AG04450 (cell line): ENCODE data around the gene SLC1A7. TPM values are rescaled to one million over a fixed set of nuclear protein-coding genes. Genes with fewer than 3 reads are reported as not detected.

Experiments used
- CTCF ChIA-PET: fragments of 300-600, 350-600 bp; formaldehyde crosslinking; extraction: SDS; loops from one replicate; lab custom pipeline; 2022; ENCODE audit warnings: antibody characterized with exemption, inconsistent platforms; lab: Charles Lee
- POLR2A ChIA-PET: fragments of 350-600 bp; formaldehyde crosslinking; extraction: SDS; loops from one replicate; lab custom pipeline; 2021; ENCODE audit warnings: antibody characterized with exemption, inconsistent platforms; lab: Yijun Ruan, JAX
- DNase-seq: peaks from one replicate; pipeline ENCODE4 v3.0.0-alpha.2; 2011; ENCODE audit warnings: low read depth, low spot score
- H3K27ac ChIP-seq: one replicate; pipeline ENCODE4 v1.5.1; 2012; ENCODE audit warnings: low read depth, low read length, control low read depth
- H3K27me3 ChIP-seq: one replicate; pipeline ENCODE4 v1.6.0; 2012; ENCODE audit warnings: low read length; ENCODE audit not compliant: control insufficient read depth, insufficient read depth
- H3K4me3 ChIP-seq: 2 replicates; pipeline ENCODE4 v1.5.1; 2011; ENCODE audit warnings: mild to moderate bottlenecking, low read depth, low read length, control low read depth
- H3K9me3 ChIP-seq: 2 replicates; pipeline ENCODE4 v1.5.1; 2012; ENCODE audit warnings: low read length; ENCODE audit not compliant: control insufficient read depth, insufficient read depth
- polyA plus RNA-seq: library from polyadenylated mRNA; depleted of rRNA; stranded (reverse); fragments of >200 nt; gene quantifications from 2 replicates; pipeline ENCODE4 v1.2.3, GENCODE V29; 2011
- TF ChIP-seq, protein P1 (sequence below): IDR thresholded peaks from 2 replicates; pipeline ENCODE4 v1.5.1; 2011; ENCODE audit warnings: low read depth, low read length, control low read depth, inconsistent platforms

SLC1A7 gene
- polyA plus RNA-seq, 1 experiment, result 0.11 TPM

DNA sequence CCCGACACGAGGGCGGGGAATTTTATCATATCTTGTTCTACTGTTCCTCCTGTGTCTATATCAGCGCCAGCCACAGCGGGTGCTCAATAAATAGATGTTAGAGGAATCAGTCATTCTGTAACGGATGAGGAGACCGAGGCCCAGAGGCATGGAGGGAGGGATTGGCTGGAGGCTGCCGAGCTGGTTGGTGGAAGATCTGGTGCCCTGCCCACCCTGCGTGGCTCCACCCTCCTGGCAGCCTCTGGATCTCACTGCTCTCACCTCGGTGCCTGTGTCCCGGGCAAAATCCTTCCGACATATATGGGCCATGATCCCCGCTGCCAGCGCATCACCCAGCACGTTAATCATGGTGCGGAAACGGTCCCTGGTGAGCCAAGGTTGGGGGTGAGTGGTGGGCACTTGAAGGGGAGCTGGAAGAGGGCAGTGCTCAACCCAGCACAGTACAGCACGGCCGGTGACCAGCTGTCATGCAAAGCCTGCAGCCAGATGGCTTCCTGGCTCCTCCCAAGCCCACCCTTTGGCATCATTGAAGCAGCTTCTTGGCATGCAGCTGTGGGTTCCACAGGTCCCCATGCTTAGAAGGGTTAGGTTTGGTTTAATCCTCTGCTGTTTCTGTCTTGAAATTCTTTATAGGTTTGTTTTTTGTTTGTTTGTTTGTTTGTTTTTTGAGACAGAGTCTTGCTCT, 53.7 kb downstream of the SLC1A7 start:
- H3K27me3 ChIP-seq, result no peaks in the 10 kb centered on the region
- DNase-seq, result no peak
- no peak overlapping the region for H3K4me3 ChIP-seq
- no peaks in the 10 kb centered on the region; the same call in 1 of the 2 replicates for H3K9me3 ChIP-seq
- ChIA-PET POLR2A (interaction anchor here (1.0 kb wide), 1 partner anchor 57 kb away, joined by 3 read pairs; no protein-coding TSS in a partner anchor), CTCF (no interaction called here)
- TF ChIP-seq, protein P1, sequence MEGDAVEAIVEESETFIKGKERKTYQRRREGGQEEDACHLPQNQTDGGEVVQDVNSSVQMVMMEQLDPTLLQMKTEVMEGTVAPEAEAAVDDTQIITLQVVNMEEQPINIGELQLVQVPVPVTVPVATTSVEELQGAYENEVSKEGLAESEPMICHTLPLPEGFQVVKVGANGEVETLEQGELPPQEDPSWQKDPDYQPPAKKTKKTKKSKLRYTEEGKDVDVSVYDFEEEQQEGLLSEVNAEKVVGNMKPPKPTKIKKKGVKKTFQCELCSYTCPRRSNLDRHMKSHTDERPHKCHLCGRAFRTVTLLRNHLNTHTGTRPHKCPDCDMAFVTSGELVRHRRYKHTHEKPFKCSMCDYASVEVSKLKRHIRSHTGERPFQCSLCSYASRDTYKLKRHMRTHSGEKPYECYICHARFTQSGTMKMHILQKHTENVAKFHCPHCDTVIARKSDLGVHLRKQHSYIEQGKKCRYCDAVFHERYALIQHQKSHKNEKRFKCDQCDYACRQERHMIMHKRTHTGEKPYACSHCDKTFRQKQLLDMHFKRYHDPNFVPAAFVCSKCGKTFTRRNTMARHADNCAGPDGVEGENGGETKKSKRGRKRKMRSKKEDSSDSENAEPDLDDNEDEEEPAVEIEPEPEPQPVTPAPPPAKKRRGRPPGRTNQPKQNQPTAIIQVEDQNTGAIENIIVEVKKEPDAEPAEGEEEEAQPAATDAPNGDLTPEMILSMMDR, result no peak
- no peak overlapping the region for H3K27ac ChIP-seq

DNA sequence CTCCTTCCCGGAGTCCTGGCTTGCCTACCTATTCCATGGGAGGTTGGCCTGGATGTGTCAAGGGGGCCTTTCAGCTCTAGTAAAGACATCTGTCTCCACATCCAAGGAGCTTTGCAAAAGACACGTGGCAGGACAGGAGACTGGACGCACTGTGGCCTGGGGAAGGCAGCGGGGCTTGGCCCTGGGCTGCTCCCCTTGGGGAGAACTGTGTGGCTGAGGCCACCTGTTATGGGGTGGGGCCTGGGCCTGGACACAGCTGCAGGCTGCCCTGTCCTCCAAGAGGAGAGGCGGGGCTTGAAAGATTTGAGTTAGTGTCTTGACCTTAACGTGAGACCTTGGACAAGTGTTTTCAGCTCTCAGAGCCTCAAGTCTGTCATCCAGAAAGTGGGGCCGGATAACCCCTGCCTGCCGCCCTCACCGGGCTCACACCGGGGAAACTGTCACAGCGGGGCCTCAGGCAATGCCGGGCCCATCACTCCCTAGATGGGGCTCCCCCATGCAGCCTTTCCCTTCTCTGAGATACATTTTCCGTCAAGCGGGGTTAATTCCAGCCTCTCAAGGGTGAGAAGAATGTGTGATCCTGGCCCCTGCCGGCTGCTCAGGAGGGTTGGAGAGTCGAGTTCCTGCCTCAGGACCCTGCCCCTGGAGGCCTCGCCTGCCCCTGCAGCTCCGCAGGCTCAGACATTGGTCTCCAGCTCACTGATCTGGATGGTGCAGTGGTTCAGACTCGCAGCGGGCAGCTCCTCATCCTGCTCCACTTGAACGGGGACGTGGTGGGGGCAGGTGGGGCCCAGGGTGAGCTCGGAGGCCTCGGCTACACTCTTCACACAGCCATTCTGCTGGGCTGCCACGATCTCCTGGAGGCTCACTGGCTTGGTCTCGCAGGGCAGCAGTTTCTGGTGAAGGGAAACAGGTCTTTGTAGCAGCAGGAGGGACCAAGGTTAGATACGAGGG, 54.8 kb downstream of the SLC1A7 start:
- no peak for DNase-seq
- Histone ChIP-seq H3K27me3 (no peaks in the 10 kb centered on the region), H3K9me3 (no peaks in the 10 kb centered on the region; the same call in 1 of the 2 replicates), H3K27ac (no peak overlapping the region), H3K4me3 (no peak overlapping the region)
- ChIA-PET POLR2A (interaction anchor here (0.8 kb wide), 1 partner anchor 44 kb away, joined by 3 read pairs; no protein-coding TSS in a partner anchor), CTCF (no interaction called here)
- TF ChIP-seq, protein P1, result no peak

DNA sequence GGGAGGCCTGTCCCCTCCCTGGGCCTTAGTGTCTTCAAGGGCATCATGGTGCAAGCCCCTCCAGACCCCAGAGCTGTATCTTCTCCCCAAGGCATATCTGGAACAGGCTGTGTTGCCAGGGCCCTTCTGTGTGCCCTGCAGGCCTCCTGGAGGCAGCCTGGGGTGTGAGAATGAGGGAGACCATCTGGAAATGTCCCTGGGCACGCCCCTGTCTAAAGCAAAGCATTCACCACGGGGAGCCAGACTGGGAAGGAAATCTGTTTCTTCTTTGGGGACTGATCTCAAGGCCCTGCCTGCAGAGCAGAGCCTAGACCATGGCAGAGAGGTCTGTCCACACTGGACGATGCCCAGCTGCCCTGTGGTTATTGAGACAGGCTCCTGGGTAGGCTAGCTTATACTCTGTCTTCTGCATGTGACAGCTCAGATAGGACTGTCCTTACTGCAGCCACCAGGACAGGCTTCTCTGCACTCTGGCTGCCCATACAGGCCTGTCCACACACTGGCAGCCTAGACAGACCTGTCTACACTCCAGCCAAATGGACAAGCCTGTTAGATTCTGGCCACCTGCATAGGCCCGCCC, 55.9 kb downstream of the SLC1A7 start:
- POLR2A ChIA-PET, result interaction anchor here (0.8 kb wide), 1 partner anchor 43 kb away, joined by 3 read pairs; no protein-coding TSS in a partner anchor
- no peak overlapping the region for H3K27ac ChIP-seq
- no peak for DNase-seq
- no peaks in the 10 kb centered on the region for H3K27me3 ChIP-seq
- no peaks in the 10 kb centered on the region; the same call in 1 of the 2 replicates for H3K9me3 ChIP-seq
- CTCF ChIA-PET, result no interaction called here
- TF ChIP-seq, protein P1, result 0 out of 2 replicates have a peak, but pooled peaks have one; percentile 6
- no peak overlapping the region for H3K4me3 ChIP-seq

DNA sequence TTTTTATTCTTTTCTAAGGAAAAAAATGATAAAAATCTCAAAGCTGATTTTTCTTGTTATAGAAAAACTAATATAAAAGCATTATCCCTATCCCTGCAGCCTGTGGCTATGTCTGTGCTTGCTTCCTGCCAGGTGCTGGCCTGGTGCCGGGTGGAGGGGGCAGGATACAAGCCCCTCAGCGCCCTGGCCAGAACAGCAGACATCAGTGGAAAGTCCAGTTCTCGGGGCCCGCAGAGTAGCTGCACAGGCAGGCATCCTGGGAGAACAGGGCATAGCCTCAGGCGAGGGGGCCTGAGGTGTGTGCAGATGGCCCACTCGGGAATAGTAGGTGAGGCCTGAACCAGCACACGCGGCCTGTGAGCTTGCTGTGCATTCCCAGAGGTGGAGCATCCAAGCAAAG, 57.0 kb downstream of the SLC1A7 start:
- no peaks in the 10 kb centered on the region for H3K27me3 ChIP-seq
- CTCF ChIA-PET, result interaction anchor here (1.2 kb wide), 1 partner anchor 95 kb away, joined by 3 read pairs; no protein-coding TSS in a partner anchor
- POLR2A ChIA-PET, result no interaction called here

More for the DNA sequence above, 57.0 kb downstream of the SLC1A7 start:
- DNase-seq, result no peak
- no peak overlapping the region for H3K27ac ChIP-seq
- H3K9me3 ChIP-seq, result no peaks in the 10 kb centered on the region; the same call in 1 of the 2 replicates
- TF ChIP-seq, protein P1, result no peak
- H3K4me3 ChIP-seq, result no peak overlapping the region
